ENCODE measurements around the gene CD59.

The CD59 gene

GRCh38 chr11:33689085-33689484, 47.1 kb downstream of the CD59 start:
- Mint-ChIP-seq H3K27ac (no peak overlapping the region), H3K9me3 (no peaks in the 10 kb centered on the region), H3K27me3 (ENCODE audit: low read depth, poor library complexity) (peaks cover 15% of the 10 kb centered on the region), H3K36me3 (ENCODE audit: low read depth) (no peaks in the 10 kb centered on the region), H3K4me1 (peaks cover 27% of the 10 kb centered on the region), H3K4me3 (no peak overlapping the region)
- no peak for TF ChIP-seq CTCF (IDR thresholded peaks at IDR 0.05)
- DNase-seq: no peak

GRCh38 chr11:33687733-33688479, 48.3 kb downstream of the CD59 start:
- no peak overlapping the region for H3K4me3 Mint-ChIP-seq
- H3K27me3 Mint-ChIP-seq (ENCODE audit: low read depth, poor library complexity): peaks cover 16% of the 10 kb centered on the region
- H3K9me3 Mint-ChIP-seq: no peaks in the 10 kb centered on the region
- TF ChIP-seq CTCF (IDR thresholded peaks at IDR 0.05): peak; percentile 77
- H3K4me1 Mint-ChIP-seq: peaks cover 30% of the 10 kb centered on the region
- no peaks in the 10 kb centered on the region for H3K36me3 Mint-ChIP-seq (ENCODE audit: low read depth)
- H3K27ac Mint-ChIP-seq: no peak overlapping the region
- DNase-seq: peak; percentile 66

GRCh38 chr11:33685082-33685481, 51.1 kb downstream of the CD59 start:
- Mint-ChIP-seq H3K27me3 (ENCODE audit: low read depth, poor library complexity) (peaks cover 34% of the 10 kb centered on the region), H3K4me3 (no peak overlapping the region), H3K27ac (no peak overlapping the region), H3K4me1 (peaks cover 18% of the 10 kb centered on the region), H3K9me3 (peaks cover 10% of the 10 kb centered on the region), H3K36me3 (ENCODE audit: low read depth) (no peaks in the 10 kb centered on the region)
- no peak for DNase-seq
- no peak for TF ChIP-seq CTCF (IDR thresholded peaks at IDR 0.05)

- H3K36me3 Mint-ChIP-seq (ENCODE audit: low read depth): no peaks in the 10 kb centered on the region
- DNase-seq: no peak
- no peak overlapping the region for H3K4me3 Mint-ChIP-seq
- no peak for TF ChIP-seq CTCF (IDR thresholded peaks at IDR 0.05)
- peaks cover 16% of the 10 kb centered on the region for H3K9me3 Mint-ChIP-seq
- H3K27me3 Mint-ChIP-seq (ENCODE audit: low read depth, poor library complexity): peaks cover 37% of the 10 kb centered on the region
- no peak overlapping the region for H3K27ac Mint-ChIP-seq
- H3K4me1 Mint-ChIP-seq: peaks cover 18% of the 10 kb centered on the region
Observed at GRCh38 chr11:33684003-33684706, 52.1 kb downstream of the CD59 start.

- Mint-ChIP-seq H3K27me3 (ENCODE audit: low read depth, poor library complexity) (peaks cover 36% of the 10 kb centered on the region), H3K4me1 (peaks cover 18% of the 10 kb centered on the region)
- no peak for DNase-seq
Observed at GRCh38 chr11:33682446-33682845, 53.8 kb downstream of the CD59 start.

More at GRCh38 chr11:33682446-33682845, 53.8 kb downstream of the CD59 start:
- H3K36me3 Mint-ChIP-seq (ENCODE audit: low read depth): peaks cover under 1% of the 10 kb centered on the region
- no peak overlapping the region for H3K4me3 Mint-ChIP-seq
- H3K27ac Mint-ChIP-seq: no peak overlapping the region
- TF ChIP-seq CTCF (IDR thresholded peaks at IDR 0.05): no peak
- peaks cover 31% of the 10 kb centered on the region for H3K9me3 Mint-ChIP-seq
